Measurements from ENCODE around the gene ARIH1. TPM values are rescaled to one million over a fixed set of nuclear protein-coding genes. Genes with fewer than 3 reads are reported as not detected.
A peak's percentile ranks its signal among the peaks of the same experiment; 100 is the strongest.

ARIH1 gene
- total RNA-seq, 1 donor from 2014 or later = 184 TPM

DNA sequence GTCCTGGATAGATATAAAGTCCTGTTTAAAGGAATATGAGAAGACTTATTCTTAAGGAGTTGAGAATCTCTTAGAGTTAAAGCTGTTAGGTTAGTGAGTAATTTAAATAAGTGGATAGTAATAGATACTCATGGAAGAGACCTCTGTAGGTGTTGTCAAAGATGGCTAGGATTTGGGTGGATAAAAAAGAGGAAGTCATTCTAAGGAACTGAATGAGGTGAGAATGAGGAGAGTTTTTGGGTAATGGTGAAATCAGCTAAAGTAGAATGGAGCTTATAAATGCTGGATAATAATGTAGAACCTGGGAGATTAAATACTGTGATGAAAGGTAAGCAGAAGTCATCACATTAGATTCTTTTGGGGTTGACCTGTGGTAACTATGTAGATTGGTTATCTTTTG lies 8.1 kb downstream of the ARIH1 start:
- ATAC-seq (no peak), DNase-seq (no peak)
- intact Hi-C loops (cut with micrococcal nuclease) = no loop called here

DNA sequence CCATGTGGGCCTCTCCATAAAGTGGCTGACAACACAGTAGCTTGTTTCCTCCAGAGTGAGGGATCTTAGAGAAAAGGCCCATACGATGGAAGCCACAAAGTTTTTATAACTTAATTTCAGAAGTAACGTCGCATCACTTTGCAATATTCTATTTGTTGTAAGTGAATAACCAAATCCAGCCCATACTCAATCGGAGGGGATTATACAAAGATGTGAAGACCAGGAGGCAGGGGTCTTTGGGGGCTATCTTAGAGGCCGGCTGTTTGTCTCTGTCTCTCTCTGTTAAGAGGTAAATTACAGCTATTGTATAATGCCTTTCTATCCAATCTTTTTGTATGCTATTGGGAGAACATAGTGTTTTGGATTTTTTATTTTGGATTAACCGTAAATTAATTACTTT lies 9.1 kb downstream of the ARIH1 start:
- ATAC-seq (no peak), DNase-seq (no peak)
- intact Hi-C loops (cut with micrococcal nuclease) = no loop called here

DNA sequence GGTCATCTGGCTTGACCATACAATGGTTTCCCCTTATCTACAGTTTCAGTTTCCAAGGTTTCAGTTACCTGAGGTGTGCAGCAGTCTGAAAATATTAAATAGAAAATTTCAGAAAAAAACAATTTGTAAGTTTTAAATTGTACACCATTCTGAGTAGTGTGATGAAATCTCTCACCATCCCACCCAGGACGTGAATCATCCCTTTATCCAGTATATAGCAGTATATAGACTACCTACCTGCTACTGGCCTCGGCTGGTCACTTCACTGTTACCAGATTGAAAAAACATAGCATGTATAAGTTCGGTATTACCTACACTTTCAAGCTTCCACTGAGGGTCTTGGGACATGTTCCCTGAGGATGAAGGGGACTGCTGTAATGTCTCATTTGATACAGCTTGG lies 12.0 kb downstream of the ARIH1 start:
- intact Hi-C loops (cut with micrococcal nuclease) = no loop called here
- DNase-seq (no peak), ATAC-seq (no peak)

DNA sequence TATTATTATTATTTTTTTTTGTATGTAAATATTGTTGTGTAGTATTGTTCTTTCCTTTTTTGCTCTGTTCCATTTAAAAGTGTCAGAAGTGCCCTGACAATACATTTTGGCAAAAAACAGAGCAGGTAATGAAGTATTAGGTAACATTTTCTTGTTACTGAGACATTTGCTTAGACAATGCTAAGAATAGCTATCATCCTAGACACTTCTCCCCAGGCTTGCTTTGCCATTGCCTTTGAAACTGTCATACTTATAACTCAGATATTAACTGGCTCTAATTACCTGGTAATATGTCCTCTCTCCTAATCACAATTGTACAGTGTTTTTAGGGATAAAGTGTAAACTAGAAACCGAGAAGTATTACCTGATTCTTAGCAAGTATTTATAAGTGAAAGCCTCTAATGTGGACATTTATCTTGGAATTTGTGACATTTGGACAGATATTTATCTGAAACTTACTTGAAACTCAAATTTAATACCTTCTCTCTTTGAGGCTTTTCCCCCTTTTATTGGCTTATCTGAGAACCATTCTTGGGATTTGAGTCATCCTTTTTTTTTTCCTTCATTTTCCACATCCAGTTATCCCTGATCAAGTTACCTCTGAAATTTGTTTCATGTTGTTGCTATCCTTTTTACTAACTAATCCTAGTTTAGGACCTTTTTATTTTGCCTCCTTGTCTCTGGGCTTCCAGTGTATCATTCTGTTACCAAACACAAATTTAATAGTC lies 13.1 kb downstream of the ARIH1 start:
- intact Hi-C loops (cut with micrococcal nuclease) = no loop called here
- no peak for DNase-seq
- ATAC-seq = peak; percentile 37

DNA sequence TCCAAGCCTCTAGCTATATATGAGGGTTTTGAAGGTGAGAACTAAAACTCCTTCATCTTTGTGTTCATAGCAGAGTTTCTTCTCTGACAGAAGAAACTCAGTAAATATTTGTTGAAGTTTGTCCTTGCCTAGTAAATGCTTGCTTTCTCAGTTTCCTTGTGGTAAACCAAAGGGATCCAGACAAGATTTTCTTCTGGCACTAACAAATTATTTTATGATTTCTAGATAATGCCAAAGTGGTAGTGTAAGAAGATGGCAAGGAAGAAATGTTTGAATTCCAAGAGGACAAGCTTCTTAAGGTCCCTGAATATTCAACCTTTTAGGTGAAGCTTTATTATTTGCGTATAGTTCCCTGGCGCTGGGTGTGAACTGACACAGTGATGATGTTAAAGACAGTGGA lies 14.4 kb downstream of the ARIH1 start:
- ATAC-seq = no peak
- no peak for DNase-seq
- intact Hi-C loops (cut with micrococcal nuclease) = no loop called here

DNA sequence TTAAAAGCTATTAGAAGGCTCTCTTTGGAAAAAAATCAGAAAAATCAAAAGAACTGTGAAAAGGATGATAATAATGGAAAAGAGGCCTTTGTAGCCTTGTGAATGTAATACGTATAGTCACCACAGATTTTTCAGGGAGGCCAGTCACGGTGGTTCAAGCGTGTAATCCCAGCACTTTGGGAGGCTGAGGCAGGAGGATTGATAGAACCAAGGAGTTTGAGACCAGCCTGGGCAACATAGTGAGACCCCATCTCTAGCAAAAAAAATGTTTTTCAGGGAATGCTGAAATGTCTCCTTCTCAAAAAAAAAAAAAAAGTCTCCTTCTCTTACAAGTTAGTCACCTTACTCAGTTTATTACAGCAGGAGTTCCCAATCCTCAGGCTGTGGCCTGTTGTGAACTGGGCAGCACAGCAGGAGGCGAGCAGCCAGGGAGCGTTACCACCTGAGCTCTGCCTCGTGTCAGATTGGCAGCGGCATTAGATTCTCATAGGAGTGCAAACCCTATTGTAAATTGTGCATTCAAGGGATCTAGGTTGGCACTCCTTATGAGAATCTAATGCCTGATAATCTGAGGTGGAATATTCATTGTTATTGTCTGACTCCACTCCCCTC lies 15.9 kb downstream of the ARIH1 start:
- no peak for DNase-seq
- intact Hi-C loops (cut with micrococcal nuclease) = no loop called here
- peak; percentile 19 for ATAC-seq

DNA sequence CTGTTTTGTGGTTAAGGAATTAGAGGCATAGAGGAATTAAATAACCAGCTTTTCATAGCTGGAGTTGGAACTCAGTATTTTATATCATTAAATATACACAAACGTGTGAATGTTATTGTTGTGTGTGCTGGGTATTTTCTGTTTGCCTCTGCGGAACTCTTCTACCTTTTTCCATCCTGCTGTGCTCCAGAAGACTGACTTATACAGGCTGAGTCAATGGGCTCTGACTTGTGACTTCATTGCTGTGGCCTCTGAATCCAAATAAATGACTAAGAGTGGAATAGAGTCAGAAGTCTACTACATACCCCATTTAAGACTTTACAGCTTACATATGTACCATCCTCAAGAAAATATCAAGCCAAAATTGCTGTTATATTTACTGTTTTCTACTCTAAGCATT lies 17.6 kb downstream of the ARIH1 start:
- no peak for ATAC-seq
- intact Hi-C loops (cut with micrococcal nuclease) = no loop called here
- no peak for DNase-seq

DNA sequence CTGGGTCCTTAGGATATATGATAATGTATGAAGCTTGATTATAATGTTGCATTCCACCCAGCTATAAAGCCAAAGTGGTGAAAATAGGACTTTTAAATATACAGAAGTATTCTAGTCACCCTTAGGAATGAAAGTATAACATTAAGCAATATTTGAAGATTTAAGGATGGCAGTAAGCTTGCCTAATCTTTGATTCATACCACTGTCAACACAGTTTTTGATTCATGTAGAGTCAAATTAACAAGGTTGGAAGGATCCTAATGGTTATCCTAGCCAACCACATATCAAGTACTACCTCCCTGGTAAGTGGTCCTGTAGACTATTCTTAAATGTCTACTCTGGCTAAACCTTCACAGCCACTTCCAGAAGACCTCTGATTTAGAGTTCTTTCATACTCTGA lies 18.6 kb downstream of the ARIH1 start:
- no peak for ATAC-seq
- intact Hi-C loops (cut with micrococcal nuclease) = no loop called here
- DNase-seq = no peak

DNA sequence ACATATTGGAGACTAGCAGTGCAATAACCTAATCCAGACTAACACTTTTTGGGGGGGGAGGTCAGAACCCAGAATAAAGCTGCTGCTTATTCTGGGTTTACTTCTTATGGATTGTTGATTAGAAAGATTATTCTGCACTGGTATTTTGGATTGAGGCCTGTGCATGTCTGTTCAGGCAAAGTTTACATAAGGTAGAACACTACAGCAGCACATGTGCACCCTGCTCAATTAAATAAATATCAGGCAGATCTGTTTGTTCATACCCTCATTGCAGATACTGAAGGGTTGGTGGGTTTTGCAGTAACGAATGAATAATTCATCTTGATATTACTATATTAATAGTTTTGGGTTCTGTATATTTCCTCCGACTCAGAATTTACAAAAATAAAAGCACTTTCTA lies 19.1 kb downstream of the ARIH1 start:
- intact Hi-C loops (cut with micrococcal nuclease) = no loop called here
- DNase-seq (no peak), ATAC-seq (no peak)

DNA sequence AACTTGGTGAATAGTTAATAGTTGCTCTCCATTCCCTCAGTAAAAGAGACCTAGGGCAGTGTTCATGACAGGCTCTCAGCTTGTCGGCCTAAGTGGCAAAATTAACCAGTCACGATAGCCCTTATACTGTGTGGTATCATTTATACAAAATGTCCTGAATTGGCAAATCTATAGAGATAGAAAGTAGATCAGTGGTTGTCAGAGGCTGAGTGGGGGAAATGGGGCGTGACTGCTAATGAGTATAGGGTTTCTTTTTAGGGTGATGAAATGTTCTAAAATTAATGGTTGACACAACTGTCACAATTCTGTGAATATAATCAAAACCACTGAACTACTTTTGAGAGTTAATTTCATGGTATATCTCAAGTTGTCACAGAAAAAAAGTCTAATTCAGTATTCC lies 20.9 kb downstream of the ARIH1 start:
- DNase-seq = no peak

DNA sequence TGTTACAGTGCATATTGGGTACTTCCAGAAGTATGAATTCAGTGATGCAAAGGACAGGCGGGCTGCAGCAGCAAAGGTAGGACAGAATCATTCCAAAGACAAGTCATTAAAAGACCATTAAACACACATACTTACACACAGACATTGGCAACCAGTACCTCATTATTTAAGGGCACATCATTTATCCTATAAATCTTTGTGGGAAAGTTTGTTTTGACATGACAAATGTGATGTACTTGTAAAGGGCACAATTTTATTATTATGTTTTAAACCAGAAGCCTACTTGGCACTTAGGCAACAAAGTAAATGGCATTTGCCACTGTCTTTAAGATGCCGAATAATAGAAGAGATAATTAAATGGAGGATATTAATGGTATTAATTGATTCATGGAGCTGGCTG lies 22.7 kb downstream of the ARIH1 start:
- no peak for ATAC-seq
- no peak for DNase-seq

More for the DNA sequence above, 20.9 kb downstream of the ARIH1 start:
- intact Hi-C loops (cut with micrococcal nuclease) = no loop called here
- ATAC-seq = no peak

DNA sequence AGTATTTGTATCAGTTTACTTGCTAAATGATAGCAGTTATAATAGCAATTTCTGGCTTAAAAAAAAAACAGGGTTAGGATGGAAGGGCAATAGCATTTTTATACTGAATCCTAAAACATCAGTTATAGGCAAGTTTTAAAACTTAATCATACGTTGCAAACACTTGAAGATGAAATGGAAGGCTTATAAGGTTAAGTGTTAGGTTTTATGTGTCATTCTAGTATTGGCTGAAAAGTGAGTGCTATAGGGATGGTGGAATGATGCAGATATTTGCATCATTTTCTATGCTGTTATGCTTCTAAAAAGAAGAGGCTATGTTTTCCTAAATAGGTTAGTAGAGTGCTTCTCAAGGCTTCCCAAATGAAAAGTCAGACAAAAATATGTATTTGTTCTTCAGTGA lies 23.3 kb downstream of the ARIH1 start:
- DNase-seq (no peak), ATAC-seq (no peak)
- intact Hi-C loops (cut with micrococcal nuclease) = no loop called here

More for the DNA sequence above, 22.7 kb downstream of the ARIH1 start:
- intact Hi-C loops (cut with micrococcal nuclease) = no loop called here

DNA sequence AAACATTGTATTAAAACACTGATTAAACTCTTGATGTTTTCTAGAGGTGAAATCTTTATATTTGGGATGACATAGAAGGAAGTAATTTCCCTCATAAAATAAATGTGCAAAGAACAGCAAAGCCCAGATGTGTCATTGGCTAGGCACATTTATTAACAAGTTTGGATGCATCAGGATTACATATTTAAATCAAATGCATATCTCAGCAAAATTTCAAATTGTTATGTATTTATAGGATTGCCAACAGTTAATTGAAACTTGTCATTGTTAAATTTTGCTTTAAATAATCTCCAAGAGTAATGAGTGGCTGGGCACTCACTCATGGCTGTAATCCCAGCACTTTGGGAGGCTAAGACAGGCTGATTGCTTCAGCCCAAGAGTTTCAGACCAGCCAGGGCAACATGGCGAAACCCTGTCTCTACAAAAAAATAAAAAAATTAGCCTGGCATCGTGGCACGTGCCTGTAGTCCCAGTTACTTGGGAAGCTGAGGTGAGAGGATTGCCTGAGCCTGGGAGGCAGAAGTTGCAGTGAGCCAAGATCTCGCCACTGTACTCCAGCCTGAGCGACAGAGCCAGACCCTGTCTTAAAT lies 28.2 kb downstream of the ARIH1 start:
- peak; percentile 48 for ATAC-seq
- no peak for DNase-seq
- intact Hi-C loops (cut with micrococcal nuclease) = no loop called here

DNA sequence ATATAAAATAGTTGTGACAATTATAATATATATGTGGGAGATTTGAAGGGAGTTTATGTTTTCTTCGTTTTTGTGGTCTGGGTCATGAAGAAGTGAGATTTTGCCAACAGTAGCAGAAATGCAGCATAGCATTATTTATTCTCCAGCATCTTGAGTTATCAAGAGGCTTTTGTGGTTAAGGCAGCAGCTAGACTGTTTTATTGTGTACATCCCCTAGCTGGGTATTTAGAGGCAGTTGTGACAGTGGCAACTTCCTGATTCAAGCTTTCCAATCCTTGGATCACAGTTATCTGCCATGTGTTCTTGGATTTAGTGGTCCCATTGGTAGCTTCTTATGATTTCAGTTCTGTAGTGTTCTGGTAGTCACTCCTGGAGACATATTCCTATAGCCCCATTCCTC lies 29.0 kb downstream of the ARIH1 start:
- DNase-seq = no peak
- intact Hi-C loops (cut with micrococcal nuclease) = no loop called here
- no peak for ATAC-seq

DNA sequence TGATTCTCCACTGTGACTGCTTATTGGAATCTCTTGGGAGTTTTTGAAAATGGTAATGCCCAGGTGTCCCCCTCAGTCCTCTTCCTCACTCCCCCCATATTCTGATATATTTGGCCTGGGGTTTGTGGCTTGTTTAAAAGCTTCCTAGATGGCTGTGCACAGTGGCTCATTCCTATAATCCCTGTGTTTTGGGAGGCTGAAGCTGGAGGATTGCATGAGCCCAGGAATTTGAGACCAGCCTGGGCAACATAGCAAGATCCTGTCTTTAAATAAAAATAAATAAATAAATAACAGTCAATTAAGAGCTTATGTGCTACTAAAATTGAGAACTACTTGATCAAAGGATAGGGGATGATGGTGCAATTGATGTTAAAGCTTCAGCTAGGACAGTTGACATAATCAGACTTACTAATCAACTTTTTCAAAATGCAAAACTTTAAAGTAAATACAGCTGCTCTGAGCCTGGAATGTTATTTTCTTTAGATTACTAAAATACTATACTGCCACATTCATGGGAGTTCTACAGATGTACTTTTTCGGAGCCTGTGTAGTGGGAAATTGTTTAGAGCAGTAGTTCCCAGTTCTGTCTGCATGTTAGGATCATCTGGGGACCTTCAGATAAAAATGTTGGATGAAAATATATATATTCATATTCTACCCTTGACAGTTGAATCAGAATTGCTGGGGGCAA lies 33.4 kb downstream of the ARIH1 start:
- intact Hi-C loops (cut with micrococcal nuclease) = no loop called here
- DNase-seq (no peak), ATAC-seq (no peak)

DNA sequence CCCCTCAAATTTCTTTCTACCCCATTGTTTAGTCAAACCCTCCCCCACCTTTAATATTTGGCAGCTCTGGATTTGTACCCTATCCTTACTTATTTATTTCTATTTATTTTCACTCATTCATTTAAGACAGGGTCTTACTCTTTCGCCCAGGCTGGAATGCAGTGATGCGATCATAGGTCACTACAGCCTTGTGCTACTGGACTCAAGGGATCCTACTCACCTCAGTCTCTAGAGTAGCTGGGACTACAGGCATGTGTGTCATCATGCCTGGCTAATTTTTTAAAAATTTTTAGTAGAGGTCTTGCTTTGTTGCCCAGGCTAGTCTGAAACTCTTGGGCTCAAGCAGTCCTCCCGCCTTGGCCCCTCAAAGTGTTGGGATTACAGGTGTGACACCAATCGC lies 35.4 kb downstream of the ARIH1 start:
- ATAC-seq = no peak
- DNase-seq = no peak
- intact Hi-C loops (cut with micrococcal nuclease) = no loop called here

DNA sequence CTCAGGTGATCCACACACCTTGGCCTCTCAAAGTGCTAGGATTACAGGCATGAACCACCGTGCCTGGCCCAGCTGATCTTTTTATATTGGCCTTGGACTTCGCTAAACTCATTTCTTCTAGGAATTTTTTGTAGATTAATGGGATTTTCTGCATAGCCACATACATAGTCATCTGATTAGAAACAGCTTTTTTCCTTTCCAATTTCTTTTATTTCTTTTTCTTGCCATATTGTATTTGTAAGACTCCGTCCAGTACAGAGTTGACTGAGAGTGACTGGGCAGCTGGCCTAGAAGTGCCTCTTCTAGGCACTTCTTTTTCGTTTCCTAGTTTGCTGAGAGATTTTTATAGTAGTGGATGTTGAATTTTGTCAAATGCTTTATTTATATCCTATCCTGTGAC lies 37.4 kb downstream of the ARIH1 start:
- ATAC-seq = no peak
- intact Hi-C loops (cut with micrococcal nuclease) = no loop called here
- DNase-seq = no peak

DNA sequence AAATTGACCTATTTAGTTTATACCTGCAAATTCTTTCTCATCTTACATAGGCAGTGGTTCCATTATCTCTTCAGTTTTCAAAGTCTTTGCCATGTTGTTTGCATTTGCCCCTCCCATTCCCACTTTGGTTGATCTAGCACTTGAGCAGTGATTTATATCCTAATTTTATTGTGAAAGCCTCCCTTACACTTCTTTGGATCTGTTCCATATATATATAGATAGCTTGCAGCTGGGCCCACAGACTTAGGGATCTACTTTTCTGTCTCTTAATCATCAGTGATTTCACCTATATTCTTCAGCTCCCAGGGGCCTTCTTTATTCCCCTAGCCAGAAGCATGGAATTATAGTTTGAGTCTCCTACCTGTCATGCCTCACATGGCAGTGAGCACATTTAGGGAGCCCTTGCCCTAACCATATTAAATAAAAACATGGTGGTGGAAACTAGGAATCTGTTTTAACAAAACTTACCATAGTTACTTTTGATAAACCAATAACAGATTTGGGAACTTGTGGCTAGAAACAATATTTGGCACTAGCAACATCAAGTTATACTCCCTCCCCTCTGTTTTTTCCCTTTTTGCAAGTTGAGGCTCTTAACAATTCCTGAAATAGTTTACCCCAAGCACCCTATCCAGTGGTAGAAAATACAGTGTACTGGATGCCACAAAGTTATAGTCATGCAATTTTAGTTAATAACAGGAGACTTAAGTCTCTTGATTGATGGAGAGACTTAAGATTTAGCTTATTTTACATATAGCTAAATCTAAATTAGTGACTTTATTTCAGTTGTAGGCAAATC lies 41.7 kb downstream of the ARIH1 start:
- intact Hi-C loops (cut with micrococcal nuclease) = no loop called here
- no peak for DNase-seq

DNA sequence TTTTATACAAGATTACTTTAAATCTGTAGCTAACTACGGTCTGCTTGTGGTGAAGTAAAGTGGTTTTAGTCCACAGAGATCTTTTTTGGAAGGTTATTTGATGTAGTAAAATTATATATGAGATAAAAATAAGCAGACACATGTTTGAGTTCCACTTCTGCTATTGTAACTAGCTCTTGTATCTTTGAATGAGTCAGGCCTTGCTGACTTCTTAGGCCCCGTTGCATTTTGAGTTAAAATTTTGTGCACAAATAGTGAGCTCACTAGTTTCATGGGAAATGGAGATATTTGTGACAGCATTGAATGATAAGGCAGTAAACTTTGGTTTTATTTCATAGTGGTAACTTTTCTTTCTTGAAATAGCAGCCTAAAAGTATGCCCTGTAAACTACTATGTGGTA lies 42.6 kb downstream of the ARIH1 start:
- DNase-seq (no peak), ATAC-seq (no peak)
- intact Hi-C loops (cut with micrococcal nuclease) = no loop called here

More for the DNA sequence above, 41.7 kb downstream of the ARIH1 start:
- ATAC-seq = no peak

DNA sequence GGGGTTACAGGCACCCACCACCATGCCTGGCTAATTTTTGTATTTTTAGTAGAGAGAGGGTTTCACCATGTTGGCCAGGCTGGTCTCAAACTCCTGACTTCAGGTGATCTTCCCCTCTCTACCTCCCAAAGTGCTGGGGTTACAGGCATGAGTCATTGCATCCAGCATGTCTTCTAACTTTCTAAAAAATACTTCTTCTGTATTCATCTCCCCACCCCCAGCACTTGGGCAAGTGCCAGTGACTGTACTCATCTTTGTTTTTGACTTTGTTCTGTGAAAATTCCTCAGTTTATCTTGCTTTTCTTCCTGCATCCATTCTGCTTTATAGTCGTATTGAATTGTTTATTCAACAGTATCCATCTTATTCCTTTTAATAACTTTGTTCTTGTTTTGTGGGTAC lies 47.6 kb downstream of the ARIH1 start:
- DNase-seq (no peak), ATAC-seq (no peak)
- intact Hi-C loops (cut with micrococcal nuclease) = no loop called here
